Spleen (tissue), 7 donors: Measurements from ENCODE around the gene CEP55.

Source experiments
- POLR2A ChIP-seq, 3 donors: fragments of 450-650 bp; IDR thresholded peaks; one replicate each; pipeline ENCODE4 v1.5.1; 2017; ENCODE audit warnings: antibody characterized with exemption in 3 of 3, mild to moderate bottlenecking in 1 of 3
- POLR2AphosphoS5 ChIP-seq, 3 donors: sonication (generic); formaldehyde crosslinking; IDR thresholded peaks; one replicate each; pipeline ENCODE4 v1.5.1; 2017; ENCODE audit warnings: antibody characterized with exemption in 3 of 3
- TF ChIP-seq, protein P1 (sequence below), 11 experiments: fragments of 200-600 bp in 7 of 11; fragments of 450-650 bp in 4 of 11; sonication (generic) in 4 of 11; IDR thresholded peaks in 8 of 11; conservative IDR thresholded peaks in 3 of 11; 1 replicate in 7 of 11; 2 replicates in 4 of 11; pipeline versions ENCODE4 v1.4.0 to v1.8.0; 2016 to 2021; ENCODE audit warnings: antibody characterized with exemption in 11 of 11, inconsistent platforms in 4 of 11, mild to moderate bottlenecking in 1 of 11
- donor health status: DM: no; HTN: no; CAD: no; lungs with moderate emphysema.
- donor health status: DM: no; HTN: no; CAD: no.
- donor health status: DM: no; HTN: no; CAD: no.

DNA sequence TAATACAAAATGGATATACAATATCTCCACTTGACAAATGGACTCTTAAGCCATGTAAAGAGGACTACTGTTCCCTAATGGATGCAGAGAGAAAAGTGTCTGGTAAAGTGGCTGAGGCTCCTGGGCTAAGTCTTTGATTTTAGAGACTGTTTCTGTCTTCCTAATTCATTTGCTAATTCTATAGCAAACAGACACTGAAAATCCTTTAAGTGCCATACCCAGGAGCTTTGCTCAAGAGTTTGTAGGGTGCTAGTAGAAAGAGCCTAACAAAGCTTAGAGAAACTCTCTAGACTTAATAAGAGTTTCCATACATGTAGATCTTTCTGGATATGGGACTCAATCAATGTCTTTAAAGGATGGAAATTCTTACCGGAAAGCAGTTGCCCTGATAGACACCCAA is 16.7 kb downstream of the CEP55 start:
- no peak for TF ChIP-seq POLR2A (IDR thresholded peaks at IDR 0.05)
- TF ChIP-seq, protein P1, sequence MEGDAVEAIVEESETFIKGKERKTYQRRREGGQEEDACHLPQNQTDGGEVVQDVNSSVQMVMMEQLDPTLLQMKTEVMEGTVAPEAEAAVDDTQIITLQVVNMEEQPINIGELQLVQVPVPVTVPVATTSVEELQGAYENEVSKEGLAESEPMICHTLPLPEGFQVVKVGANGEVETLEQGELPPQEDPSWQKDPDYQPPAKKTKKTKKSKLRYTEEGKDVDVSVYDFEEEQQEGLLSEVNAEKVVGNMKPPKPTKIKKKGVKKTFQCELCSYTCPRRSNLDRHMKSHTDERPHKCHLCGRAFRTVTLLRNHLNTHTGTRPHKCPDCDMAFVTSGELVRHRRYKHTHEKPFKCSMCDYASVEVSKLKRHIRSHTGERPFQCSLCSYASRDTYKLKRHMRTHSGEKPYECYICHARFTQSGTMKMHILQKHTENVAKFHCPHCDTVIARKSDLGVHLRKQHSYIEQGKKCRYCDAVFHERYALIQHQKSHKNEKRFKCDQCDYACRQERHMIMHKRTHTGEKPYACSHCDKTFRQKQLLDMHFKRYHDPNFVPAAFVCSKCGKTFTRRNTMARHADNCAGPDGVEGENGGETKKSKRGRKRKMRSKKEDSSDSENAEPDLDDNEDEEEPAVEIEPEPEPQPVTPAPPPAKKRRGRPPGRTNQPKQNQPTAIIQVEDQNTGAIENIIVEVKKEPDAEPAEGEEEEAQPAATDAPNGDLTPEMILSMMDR (IDR thresholded peaks at IDR 0.05 in 8 of 11, conservative IDR thresholded peaks at IDR 0.05 in 3 of 11) = no peak
- TF ChIP-seq POLR2AphosphoS5 (IDR thresholded peaks at IDR 0.05) = no peak
